NT2/D1 (cell line): ENCODE data around the gene WFDC8.

Experiments used
- DNase-seq: peaks from one replicate; pipeline ENCODE4 v3.0.0-alpha.2; 2011; ENCODE audit warnings: low read depth, low spot score
- H3K27me3 ChIP-seq: 2 replicates; pipeline ENCODE4 v1.6.0; 2011; ENCODE audit warnings: mild to moderate bottlenecking; ENCODE audit not compliant: insufficient read length, insufficient read depth
- H3K36me3 ChIP-seq: 2 replicates; pipeline ENCODE4 v1.6.1; 2011; ENCODE audit warnings: mild to moderate bottlenecking, low read length, mixed read lengths; ENCODE audit not compliant: insufficient read depth, insufficient read length
- H3K4me1 ChIP-seq: 2 replicates; pipeline ENCODE4 v1.5.1; 2011; ENCODE audit not compliant: insufficient read depth, insufficient read length
- H3K4me3 ChIP-seq: 2 replicates; pipeline ENCODE4 v1.5.1; 2011; ENCODE audit warnings: low read depth; ENCODE audit not compliant: insufficient read length
- H3K9ac ChIP-seq: 2 replicates; pipeline ENCODE4 v1.6.0; 2011; ENCODE audit warnings: low read depth; ENCODE audit not compliant: insufficient read length
- H3K9me3 ChIP-seq: 2 replicates; pipeline ENCODE4 v1.5.1; 2011; ENCODE audit warnings: mild to moderate bottlenecking, low read length; ENCODE audit not compliant: insufficient read depth
- SUZ12 ChIP-seq: IDR thresholded peaks from 2 replicates; pipeline ENCODE4 v1.6.1; 2011; ENCODE audit not compliant: insufficient read length, insufficient read depth; ENCODE audit errors: extremely low read depth
- YY1 ChIP-seq: IDR thresholded peaks from 2 replicates; pipeline ENCODE4 v1.6.1; 2011; ENCODE audit not compliant: insufficient read length, insufficient read depth
- ZNF274 ChIP-seq: IDR thresholded peaks from 2 replicates; pipeline ENCODE4 v1.6.1; 2011; ENCODE audit warnings: mild to moderate bottlenecking, low read depth, low read length

The WFDC8 gene

DNA sequence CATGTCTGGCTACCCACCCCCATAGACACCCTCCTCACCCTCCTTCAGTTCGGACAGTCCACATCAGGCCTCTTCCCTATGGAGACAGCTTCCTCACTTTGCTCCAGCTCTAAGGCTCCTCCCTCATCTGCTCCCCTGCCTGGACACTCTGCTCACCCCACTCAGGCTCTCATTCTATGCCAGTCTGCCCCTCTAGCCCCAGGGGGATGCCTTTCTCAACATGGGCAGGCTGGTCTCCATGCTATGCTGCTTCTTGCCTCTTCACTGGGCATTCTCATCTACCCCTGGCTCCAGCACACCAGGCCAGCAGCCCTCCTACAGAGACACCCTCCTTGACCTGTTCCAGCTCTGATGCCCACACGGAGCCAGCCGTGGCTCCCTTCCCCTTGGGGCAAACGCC lies at the start of gene WFDC8:
WFDC8 (minus strand) TSS at position 101 of the 400 bp plus-strand sequence; CDS start at position 64, 37 bp downstream.
- Histone ChIP-seq H3K4me3 (no peak within 1 kb of the TSS), H3K9ac (no peak within 1 kb of the TSS), H3K36me3 (no peaks in the 10 kb centered on the region), H3K27me3 (no peaks in the 10 kb centered on the region), H3K9me3 (no peaks in the 10 kb centered on the region; the same call in 1 of the 2 replicates), H3K4me1 (no peaks in the 10 kb centered on the region)
- no peak for TF ChIP-seq ZNF274
- TF ChIP-seq SUZ12 = no peak
- TF ChIP-seq YY1 = no peak
- DNase-seq = no peak

DNA sequence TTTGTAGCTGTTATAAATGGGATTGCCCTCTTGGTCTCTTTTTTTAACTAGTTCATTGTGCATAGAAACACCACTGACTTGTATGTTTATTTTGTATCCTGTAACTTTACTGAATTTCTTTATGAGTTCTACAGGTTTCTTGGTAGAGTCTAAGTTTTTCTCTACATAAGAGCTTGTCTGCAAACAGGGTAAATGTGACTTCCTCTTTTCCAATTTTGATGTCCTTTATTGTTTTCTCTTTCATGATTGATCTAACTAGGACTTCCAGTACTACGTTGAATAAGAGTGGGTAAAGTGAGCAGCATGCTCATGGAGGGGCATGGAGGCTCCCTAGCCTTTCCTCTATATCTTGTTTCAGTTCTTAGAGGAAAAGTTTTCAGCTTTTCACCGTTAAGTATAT lies 47.5 kb upstream of the WFDC8 start:
- H3K4me3 ChIP-seq = no peak overlapping the region
- no peak for DNase-seq
- no peaks in the 10 kb centered on the region for H3K27me3 ChIP-seq
- TF ChIP-seq SUZ12 (no peak), YY1 (no peak), ZNF274 (no peak)
- H3K36me3 ChIP-seq = no peaks in the 10 kb centered on the region
- H3K9me3 ChIP-seq = no peaks in the 10 kb centered on the region
- no peaks in the 10 kb centered on the region for H3K4me1 ChIP-seq
- H3K9ac ChIP-seq = no peak overlapping the region

DNA sequence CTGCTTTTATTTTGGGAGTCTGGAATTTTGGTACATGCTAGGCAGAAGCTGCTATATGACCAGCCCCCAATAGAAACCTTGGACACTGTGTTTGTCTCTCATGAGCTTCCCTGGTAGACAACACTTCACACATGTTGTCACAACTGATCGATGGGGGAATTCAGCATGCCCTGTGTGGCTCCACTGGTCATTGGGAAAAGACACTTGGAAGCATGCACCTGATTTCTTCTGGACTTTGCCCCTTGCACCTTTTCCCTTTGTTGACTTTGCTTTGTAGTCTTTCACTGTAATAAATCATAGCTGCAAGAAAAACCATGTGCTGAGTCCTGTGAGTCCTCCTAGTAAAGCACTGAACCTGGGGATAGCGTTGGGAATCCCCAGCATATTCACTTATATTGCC lies 42.5 kb upstream of the WFDC8 start:
- H3K9me3 ChIP-seq = no peaks in the 10 kb centered on the region
- TF ChIP-seq SUZ12 = no peak
- TF ChIP-seq ZNF274 = no peak
- no peak for TF ChIP-seq YY1
- H3K9ac ChIP-seq = no peak overlapping the region
- H3K36me3 ChIP-seq = no peaks in the 10 kb centered on the region
- H3K4me3 ChIP-seq = no peak overlapping the region
- no peak for DNase-seq
- H3K4me1 ChIP-seq = no peaks in the 10 kb centered on the region
- no peaks in the 10 kb centered on the region for H3K27me3 ChIP-seq

DNA sequence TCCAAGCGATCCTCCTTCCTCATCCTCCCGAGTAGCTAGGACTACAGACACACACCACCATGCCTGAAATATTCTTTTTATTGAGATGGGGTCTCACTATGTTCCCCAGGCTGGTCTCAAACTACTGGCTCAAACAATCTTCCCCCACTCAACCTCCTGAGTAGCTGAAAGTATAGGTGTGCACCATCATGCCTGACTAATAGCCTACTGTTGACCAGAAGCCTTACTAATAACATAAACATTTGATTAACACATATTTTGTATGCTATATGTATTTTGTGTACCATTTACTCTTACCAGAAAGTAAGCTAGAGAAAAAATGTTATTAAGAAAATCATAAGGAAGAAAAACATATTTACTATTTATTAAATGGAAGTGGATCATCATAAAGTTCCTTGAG lies 38.5 kb upstream of the WFDC8 start:
- Histone ChIP-seq H3K4me1 (no peaks in the 10 kb centered on the region), H3K27me3 (no peaks in the 10 kb centered on the region), H3K9me3 (no peaks in the 10 kb centered on the region), H3K9ac (no peak overlapping the region), H3K36me3 (no peaks in the 10 kb centered on the region), H3K4me3 (no peak overlapping the region)
- DNase-seq = no peak
- no peak for TF ChIP-seq YY1
- TF ChIP-seq ZNF274 = no peak
- TF ChIP-seq SUZ12 = no peak

DNA sequence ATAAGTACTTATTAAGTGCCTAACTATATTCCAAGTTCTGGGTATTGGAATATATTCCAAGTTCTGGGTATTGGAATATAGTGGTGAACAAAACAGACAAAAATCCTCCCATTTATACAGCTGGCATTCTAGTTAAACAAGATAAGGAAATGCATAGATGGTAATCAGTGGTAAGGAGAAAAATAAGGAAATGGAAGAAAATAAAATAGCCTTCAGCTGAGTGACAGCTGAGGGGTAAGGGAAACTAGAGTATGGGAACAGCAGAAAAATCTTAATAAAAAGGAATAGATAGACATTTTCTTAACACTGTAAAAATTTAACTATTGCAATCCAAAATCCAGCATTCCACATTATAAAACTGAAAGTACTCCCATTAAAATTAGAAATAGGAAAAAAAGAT lies 33.2 kb upstream of the WFDC8 start:
- Histone ChIP-seq H3K9me3 (peaks cover 6% of the 10 kb centered on the region; the same call in 1 of the 2 replicates), H3K36me3 (no peaks in the 10 kb centered on the region), H3K27me3 (no peaks in the 10 kb centered on the region), H3K4me1 (no peaks in the 10 kb centered on the region), H3K9ac (no peak overlapping the region), H3K4me3 (no peak overlapping the region)
- no peak for TF ChIP-seq YY1
- no peak for TF ChIP-seq ZNF274
- TF ChIP-seq SUZ12 = no peak
- no peak for DNase-seq

DNA sequence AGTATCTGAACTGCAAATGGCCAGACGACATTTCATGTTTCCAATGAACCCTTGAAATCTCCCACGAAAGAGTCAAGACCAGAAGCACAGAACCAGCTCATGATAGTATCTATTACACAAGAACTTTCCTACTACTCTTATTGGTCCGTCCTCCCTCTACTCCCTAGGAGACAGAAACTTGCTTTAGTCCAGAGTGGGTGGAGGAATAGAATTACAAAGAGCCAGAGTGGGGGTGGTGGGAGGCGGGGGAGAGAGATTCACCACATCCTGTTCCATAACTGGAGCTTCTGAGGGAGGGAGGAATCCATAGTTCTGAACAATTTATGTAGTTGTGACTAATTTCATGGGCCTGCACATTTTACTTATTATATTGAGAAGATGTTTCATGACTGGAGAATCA lies 32.0 kb upstream of the WFDC8 start:
- TF ChIP-seq SUZ12 (no peak), ZNF274 (no peak), YY1 (no peak)
- Histone ChIP-seq H3K9ac (no peak overlapping the region), H3K27me3 (no peaks in the 10 kb centered on the region), H3K36me3 (no peaks in the 10 kb centered on the region), H3K4me3 (no peak overlapping the region), H3K4me1 (no peaks in the 10 kb centered on the region), H3K9me3 (peaks cover 16% of the 10 kb centered on the region)
- no peak for DNase-seq

DNA sequence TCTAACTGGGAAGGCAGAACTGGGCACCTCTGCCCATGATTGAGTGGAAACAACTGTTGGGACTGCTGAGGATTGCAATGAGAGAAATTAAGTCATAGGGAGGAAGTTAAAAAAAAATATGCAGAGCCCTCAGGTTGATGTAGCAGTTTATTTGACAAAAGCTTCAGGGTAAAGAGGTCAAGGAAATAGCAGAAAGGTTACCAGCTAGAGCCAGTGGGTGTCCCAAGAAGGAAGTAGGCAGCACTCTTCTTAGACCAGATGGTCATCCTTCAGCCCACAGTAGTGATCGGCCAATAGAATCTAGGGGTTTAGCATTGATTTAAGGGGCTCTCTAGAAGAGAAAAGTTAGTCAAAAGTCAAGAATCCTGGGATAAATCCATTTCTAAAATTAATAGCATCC lies 28.7 kb upstream of the WFDC8 start:
- Histone ChIP-seq H3K36me3 (no peaks in the 10 kb centered on the region), H3K4me1 (no peaks in the 10 kb centered on the region), H3K27me3 (no peaks in the 10 kb centered on the region), H3K4me3 (no peak overlapping the region), H3K9me3 (peaks cover 26% of the 10 kb centered on the region), H3K9ac (no peak overlapping the region)
- no peak for DNase-seq
- TF ChIP-seq YY1 (no peak), ZNF274 (no peak), SUZ12 (no peak)

DNA sequence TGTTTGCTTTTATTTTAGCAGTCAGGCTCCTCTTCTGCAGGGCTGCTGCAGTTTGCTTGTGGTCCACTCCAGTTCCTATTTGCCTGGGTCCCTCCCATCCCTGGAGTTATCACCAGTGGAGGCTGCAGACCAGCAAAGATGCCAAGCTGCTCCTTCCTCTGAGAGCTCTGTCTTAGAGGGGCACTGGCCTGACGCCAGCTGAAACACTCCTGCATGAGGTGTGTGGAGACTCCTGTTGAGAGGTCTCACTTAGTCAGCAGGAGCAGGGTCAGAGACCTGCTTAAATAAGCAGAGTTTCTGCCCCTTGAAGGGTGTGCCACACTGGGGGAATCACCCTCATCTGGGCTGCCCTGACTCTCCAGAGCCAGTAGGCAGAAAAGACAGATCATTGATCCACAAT lies 16.2 kb upstream of the WFDC8 start:
- Histone ChIP-seq H3K4me3 (no peak overlapping the region), H3K27me3 (no peaks in the 10 kb centered on the region), H3K9me3 (no peaks in the 10 kb centered on the region; the same call in 1 of the 2 replicates), H3K4me1 (no peaks in the 10 kb centered on the region), H3K9ac (no peak overlapping the region), H3K36me3 (no peaks in the 10 kb centered on the region)
- DNase-seq = no peak
- TF ChIP-seq YY1 (no peak), SUZ12 (no peak), ZNF274 (no peak)
